Measurements from ENCODE around the gene S100P. TPM values are rescaled to one million over a fixed set of nuclear protein-coding genes. Genes with fewer than 3 reads are reported as not detected.

The S100P gene
- total RNA-seq, 1 donor from 2014 or later: 0.07 TPM

Other genes starting within 250 kb of the S100P start
- gene PPP2R2C, start 221.3 kb upstream of the S100P start, total RNA-seq: 0.04 TPM in 1 of 2 replicates, not detected in the other
- gene MAN2B2, start 118.7 kb upstream of the S100P start, total RNA-seq: 15.3 and 16.3 TPM in 2 replicates
- 184 and 194 TPM in 2 replicates for gene MRFAP1, start 53.2 kb upstream of the S100P start, total RNA-seq
- gene MRFAP1L1, start 16.0 kb downstream of the S100P start, total RNA-seq: 53.3 and 59.1 TPM in 2 replicates
- gene BLOC1S4, start 22.3 kb downstream of the S100P start, total RNA-seq: 10.2 and 16.9 TPM in 2 replicates
- gene KIAA0232, start 88.8 kb downstream of the S100P start, total RNA-seq: 17.5 and 18.8 TPM in 2 replicates
- 33.6 and 36.7 TPM in 2 replicates for gene TBC1D14, start 215.9 kb downstream of the S100P start, total RNA-seq